Left renal pelvis (tissue), 4 donors: Measurements from ENCODE around the gene PGA4. TPM values are rescaled to one million over a fixed set of nuclear protein-coding genes. Genes with fewer than 3 reads are reported as not detected.
"Not testable (repeated sequence)": the region's sequence is repeated elsewhere in the genome, so short reads cannot be mapped to it uniquely, and the experiment has no call there.

Source experiments
- DNase-seq, 4 donors: peaks; one replicate each; pipeline ENCODE4 v3.0.0-alpha.2; 2013; ENCODE audit warnings: low read depth in 4 of 4, low spot score in 3 of 4
- polyA plus RNA-seq, 4 donors: library from polyadenylated mRNA; unstranded; fragments of 120-200 nt; gene quantifications; one replicate each; pipeline ENCODE4 v1.2.1, GENCODE V29; 2013; ENCODE audit not compliant: insufficient read length in 4 of 4

The PGA4 gene
- polyA plus RNA-seq, result 1 to 10 TPM in 1 of 4 donors, under 1 TPM in 2, not detected in 1; 0.86 to 1.9 (median 0.90) TPM

GRCh38 chr11:61222047-61222446, at the start of gene PGA4:
PGA4 (plus strand) TSS chr11:61222347; CDS start chr11:61222401, 54 bp downstream.
- not testable (repeated sequence) for DNase-seq

GRCh38 chr11:61172356-61172755, 49.8 kb upstream of the PGA4 start:
- no peak for DNase-seq

GRCh38 chr11:61172888-61173287, 49.3 kb upstream of the PGA4 start:
- DNase-seq, result no peak

- no peak for DNase-seq
Observed at GRCh38 chr11:61173456-61173855, 48.7 kb upstream of the PGA4 start.

GRCh38 chr11:61174273-61174672, 47.9 kb upstream of the PGA4 start:
- no peak for DNase-seq

- no peak for DNase-seq
Observed at GRCh38 chr11:61174949-61175348, 47.2 kb upstream of the PGA4 start.

- no peak for DNase-seq
Observed at GRCh38 chr11:61176446-61176845, 45.7 kb upstream of the PGA4 start.

- not testable (repeated sequence) for DNase-seq
Observed at GRCh38 chr11:61180205-61180604, 41.9 kb upstream of the PGA4 start.

- DNase-seq, result no peak
Observed at GRCh38 chr11:61181489-61181888, 40.7 kb upstream of the PGA4 start.

GRCh38 chr11:61183645-61184044, 38.5 kb upstream of the PGA4 start:
- DNase-seq, result no peak

GRCh38 chr11:61186504-61186903, 35.6 kb upstream of the PGA4 start:
- DNase-seq, result no peak

- DNase-seq, result peak; percentile 67 to 83 (median 74)
Observed at GRCh38 chr11:61187505-61188130, 34.5 kb upstream of the PGA4 start.

GRCh38 chr11:61189933-61190332, 32.2 kb upstream of the PGA4 start:
- no peak for DNase-seq

GRCh38 chr11:61193596-61193995, 28.6 kb upstream of the PGA4 start:
- DNase-seq, result peak in 2 of 4 donors; percentile 14 to 27

GRCh38 chr11:61194169-61194671, 27.9 kb upstream of the PGA4 start:
- DNase-seq, result peak in 1 of 4 donors; percentile 16

- no peak for DNase-seq
Observed at GRCh38 chr11:61194981-61195695, 27.0 kb upstream of the PGA4 start.

GRCh38 chr11:61195719-61196118, 26.4 kb upstream of the PGA4 start:
- peak in 3 of 4 donors; percentile 48 to 62 (median 51) for DNase-seq

GRCh38 chr11:61198361-61198760, 23.8 kb upstream of the PGA4 start:
- DNase-seq, result no peak

GRCh38 chr11:61198948-61199523, 23.1 kb upstream of the PGA4 start:
- no peak for DNase-seq

- DNase-seq, result no peak
Observed at GRCh38 chr11:61201476-61201875, 20.7 kb upstream of the PGA4 start.

- not testable (repeated sequence) for DNase-seq
Observed at GRCh38 chr11:61202950-61203746, 19.0 kb upstream of the PGA4 start, which contains the start of gene PGA3. PGA3 (plus strand) TSS chr11:61203515; CDS start chr11:61203565, 50 bp downstream.
